ENCODE data around the gene DMRT1.

Gene DMRT1

GRCh38 chr9:929719-930118 is 88.2 kb downstream of the DMRT1 start:
- H3K4me1 ChIP-seq (ENCODE audit: insufficient read depth, low read length), result no peaks in the 10 kb centered on the region
- H3K36me3 ChIP-seq (ENCODE audit: insufficient read depth, low read depth, low read length), result no peaks in the 10 kb centered on the region
- no peak overlapping the region for H3K9ac ChIP-seq (ENCODE audit: low read depth, low read length)
- no peak overlapping the region for H3K27ac ChIP-seq (ENCODE audit: low read length)
- H3K9me3 ChIP-seq (ENCODE audit: insufficient read depth, low read depth, low read length), result no peaks in the 10 kb centered on the region
- H3K27me3 ChIP-seq (ENCODE audit: insufficient read depth, low read length), result no peaks in the 10 kb centered on the region
- H3K4me3 ChIP-seq (ENCODE audit: low read length), result no peak overlapping the region

- no peaks in the 10 kb centered on the region for H3K4me1 ChIP-seq (ENCODE audit: insufficient read depth, low read length)
- H3K4me3 ChIP-seq (ENCODE audit: low read length), result no peak overlapping the region
- H3K36me3 ChIP-seq (ENCODE audit: insufficient read depth, low read depth, low read length), result no peaks in the 10 kb centered on the region
- H3K9ac ChIP-seq (ENCODE audit: low read depth, low read length), result no peak overlapping the region
- no peaks in the 10 kb centered on the region for H3K9me3 ChIP-seq (ENCODE audit: insufficient read depth, low read depth, low read length)
- no peaks in the 10 kb centered on the region for H3K27me3 ChIP-seq (ENCODE audit: insufficient read depth, low read length)
- H3K27ac ChIP-seq (ENCODE audit: low read length), result no peak overlapping the region
Measured at GRCh38 chr9:933356-933755, 91.9 kb downstream of the DMRT1 start.

GRCh38 chr9:935348-935965 is 94.0 kb downstream of the DMRT1 start:
- H3K36me3 ChIP-seq (ENCODE audit: insufficient read depth, low read depth, low read length), result no peaks in the 10 kb centered on the region
- no peaks in the 10 kb centered on the region for H3K4me1 ChIP-seq (ENCODE audit: insufficient read depth, low read length)
- H3K9me3 ChIP-seq (ENCODE audit: insufficient read depth, low read depth, low read length), result peaks cover 16% of the 10 kb centered on the region; the same call in 1 of the 2 replicates
- H3K27ac ChIP-seq (ENCODE audit: low read length), result no peak overlapping the region
- no peak overlapping the region for H3K9ac ChIP-seq (ENCODE audit: low read depth, low read length)
- no peaks in the 10 kb centered on the region for H3K27me3 ChIP-seq (ENCODE audit: insufficient read depth, low read length)
- no peak overlapping the region for H3K4me3 ChIP-seq (ENCODE audit: low read length)

- H3K36me3 ChIP-seq (ENCODE audit: insufficient read depth, low read depth, low read length), result no peaks in the 10 kb centered on the region
- no peak overlapping the region for H3K4me3 ChIP-seq (ENCODE audit: low read length)
- H3K9ac ChIP-seq (ENCODE audit: low read depth, low read length), result no peak overlapping the region
- no peak overlapping the region for H3K27ac ChIP-seq (ENCODE audit: low read length)
- H3K9me3 ChIP-seq (ENCODE audit: insufficient read depth, low read depth, low read length), result peaks cover 16% of the 10 kb centered on the region; the same call in 1 of the 2 replicates
- H3K4me1 ChIP-seq (ENCODE audit: insufficient read depth, low read length), result peaks cover 9% of the 10 kb centered on the region
- no peaks in the 10 kb centered on the region for H3K27me3 ChIP-seq (ENCODE audit: insufficient read depth, low read length)
Measured at GRCh38 chr9:942805-943580, 101.5 kb downstream of the DMRT1 start.

GRCh38 chr9:947985-948384 is 106.5 kb downstream of the DMRT1 start:
- Histone ChIP-seq H3K4me1 (ENCODE audit: insufficient read depth, low read length) (peaks cover 5% of the 10 kb centered on the region), H3K9ac (ENCODE audit: low read depth, low read length) (no peak overlapping the region), H3K9me3 (ENCODE audit: insufficient read depth, low read depth, low read length) (no peaks in the 10 kb centered on the region), H3K4me3 (ENCODE audit: low read length) (no peak overlapping the region), H3K36me3 (ENCODE audit: insufficient read depth, low read depth, low read length) (no peaks in the 10 kb centered on the region), H3K27ac (ENCODE audit: low read length) (no peak overlapping the region), H3K27me3 (ENCODE audit: insufficient read depth, low read length) (no peaks in the 10 kb centered on the region)

DNA sequence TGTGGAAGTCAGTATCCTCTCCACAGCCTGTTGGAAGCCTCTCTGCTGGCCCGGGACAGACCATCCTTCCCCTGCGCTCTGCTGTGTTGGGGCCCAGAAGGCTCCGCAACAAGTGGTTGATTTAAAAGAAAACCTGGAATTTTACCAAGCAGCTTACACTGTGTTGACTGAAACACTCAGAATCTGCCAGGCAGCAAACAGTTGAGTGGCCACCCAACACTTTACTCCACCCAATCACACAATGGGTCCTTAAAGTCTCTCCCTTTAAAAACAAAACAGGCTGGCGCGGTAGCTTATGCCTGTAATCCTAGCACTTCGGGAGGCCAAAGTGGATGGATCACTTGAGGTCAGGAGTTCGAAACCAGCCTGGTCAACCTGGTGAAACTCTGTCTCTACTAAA is 107.0 kb downstream of the DMRT1 start:
- Histone ChIP-seq H3K27me3 (ENCODE audit: insufficient read depth, low read length) (no peaks in the 10 kb centered on the region), H3K4me1 (ENCODE audit: insufficient read depth, low read length) (no peaks in the 10 kb centered on the region; the same call in 1 of the 2 replicates), H3K27ac (ENCODE audit: low read length) (no peak overlapping the region), H3K4me3 (ENCODE audit: low read length) (no peak overlapping the region), H3K9ac (ENCODE audit: low read depth, low read length) (no peak overlapping the region), H3K9me3 (ENCODE audit: insufficient read depth, low read depth, low read length) (no peaks in the 10 kb centered on the region), H3K36me3 (ENCODE audit: insufficient read depth, low read depth, low read length) (no peaks in the 10 kb centered on the region)

DNA sequence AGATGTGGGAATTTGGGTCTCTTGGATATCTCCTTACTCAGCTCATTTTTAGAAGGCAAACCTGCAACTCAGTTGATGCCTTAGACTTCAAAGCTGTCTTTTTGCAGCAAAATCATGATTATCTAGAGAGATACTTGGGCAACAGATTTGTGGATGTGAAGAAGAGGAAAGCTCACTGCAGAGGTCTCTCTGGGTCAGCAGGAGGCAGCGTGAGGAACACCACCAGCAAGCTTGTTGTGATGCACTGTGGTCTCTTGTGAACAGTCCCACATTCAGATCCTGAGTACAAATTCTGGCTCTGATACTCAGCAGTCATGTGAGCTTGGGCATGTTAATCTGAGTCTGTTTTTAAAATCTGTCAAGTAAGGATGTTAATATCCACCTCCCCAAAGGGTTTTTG is 108.6 kb downstream of the DMRT1 start:
- H3K4me3 ChIP-seq (ENCODE audit: low read length), result no peak overlapping the region
- H3K27me3 ChIP-seq (ENCODE audit: insufficient read depth, low read length), result no peaks in the 10 kb centered on the region; the same call in 1 of the 2 replicates
- no peak overlapping the region for H3K27ac ChIP-seq (ENCODE audit: low read length)
- H3K36me3 ChIP-seq (ENCODE audit: insufficient read depth, low read depth, low read length), result no peaks in the 10 kb centered on the region
- no peaks in the 10 kb centered on the region for H3K9me3 ChIP-seq (ENCODE audit: insufficient read depth, low read depth, low read length)
- no peak overlapping the region for H3K9ac ChIP-seq (ENCODE audit: low read depth, low read length)
- no peaks in the 10 kb centered on the region; the same call in 1 of the 2 replicates for H3K4me1 ChIP-seq (ENCODE audit: insufficient read depth, low read length)

GRCh38 chr9:952546-952945 is 111.0 kb downstream of the DMRT1 start:
- H3K36me3 ChIP-seq (ENCODE audit: insufficient read depth, low read depth, low read length), result no peaks in the 10 kb centered on the region
- no peaks in the 10 kb centered on the region; the same call in 1 of the 2 replicates for H3K4me1 ChIP-seq (ENCODE audit: insufficient read depth, low read length)
- no peak overlapping the region for H3K4me3 ChIP-seq (ENCODE audit: low read length)
- no peaks in the 10 kb centered on the region; the same call in 1 of the 2 replicates for H3K27me3 ChIP-seq (ENCODE audit: insufficient read depth, low read length)
- H3K9me3 ChIP-seq (ENCODE audit: insufficient read depth, low read depth, low read length), result no peaks in the 10 kb centered on the region
- no peak overlapping the region for H3K9ac ChIP-seq (ENCODE audit: low read depth, low read length)
- H3K27ac ChIP-seq (ENCODE audit: low read length), result no peak overlapping the region

DNA sequence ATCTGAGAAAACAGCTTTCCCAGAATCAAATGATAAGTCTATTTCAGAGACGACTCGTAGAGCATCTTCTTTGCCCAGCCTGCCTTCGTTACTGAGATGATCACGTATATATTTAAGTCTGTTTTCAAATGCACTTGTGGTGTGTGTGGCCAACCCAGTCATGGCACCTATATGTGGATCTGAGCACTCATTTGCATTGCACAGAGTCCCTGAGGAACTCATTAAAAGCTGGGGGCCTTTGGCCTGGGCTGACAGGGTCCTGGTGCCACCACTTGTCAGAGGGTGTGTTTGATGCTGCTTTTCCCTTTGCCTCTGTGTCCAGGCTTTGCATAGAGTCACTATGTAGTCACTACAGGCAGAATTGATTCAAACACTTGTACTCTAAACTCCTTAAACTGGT is 117.6 kb downstream of the DMRT1 start:
- Histone ChIP-seq H3K4me3 (ENCODE audit: low read length) (no peak overlapping the region), H3K27me3 (ENCODE audit: insufficient read depth, low read length) (peaks cover 33% of the 10 kb centered on the region), H3K9ac (ENCODE audit: low read depth, low read length) (no peak overlapping the region), H3K4me1 (ENCODE audit: insufficient read depth, low read length) (no peaks in the 10 kb centered on the region), H3K27ac (ENCODE audit: low read length) (no peak overlapping the region), H3K9me3 (ENCODE audit: insufficient read depth, low read depth, low read length) (no peaks in the 10 kb centered on the region), H3K36me3 (ENCODE audit: insufficient read depth, low read depth, low read length) (no peaks in the 10 kb centered on the region)

- Histone ChIP-seq H3K36me3 (ENCODE audit: insufficient read depth, low read depth, low read length) (no peaks in the 10 kb centered on the region), H3K4me1 (ENCODE audit: insufficient read depth, low read length) (no peaks in the 10 kb centered on the region), H3K27me3 (ENCODE audit: insufficient read depth, low read length) (peaks cover 40% of the 10 kb centered on the region), H3K9me3 (ENCODE audit: insufficient read depth, low read depth, low read length) (no peaks in the 10 kb centered on the region), H3K9ac (ENCODE audit: low read depth, low read length) (no peak overlapping the region), H3K4me3 (ENCODE audit: low read length) (no peak overlapping the region), H3K27ac (ENCODE audit: low read length) (no peak overlapping the region)
Measured at GRCh38 chr9:959914-960313, 118.4 kb downstream of the DMRT1 start.

DNA sequence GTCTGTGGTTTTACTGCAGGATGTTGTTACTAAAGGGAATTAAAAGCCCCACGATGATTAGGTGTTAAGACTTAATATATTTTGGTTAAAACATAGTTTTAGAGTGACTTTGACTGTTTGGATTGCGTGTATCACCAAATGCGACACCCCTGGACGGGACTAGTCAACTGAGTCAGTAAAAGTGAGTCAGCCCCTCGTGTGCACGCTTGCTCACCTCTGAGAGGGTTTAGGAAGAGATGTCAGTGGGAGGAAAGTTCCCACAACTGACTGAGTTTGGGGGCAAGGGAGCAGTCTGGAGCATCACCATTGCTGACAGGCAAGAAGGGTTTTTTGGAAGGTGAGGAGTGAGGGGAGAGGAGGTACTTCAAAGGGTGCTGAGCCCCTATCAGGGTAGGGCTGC is 120.5 kb downstream of the DMRT1 start:
- no peaks in the 10 kb centered on the region for H3K9me3 ChIP-seq (ENCODE audit: insufficient read depth, low read depth, low read length)
- H3K36me3 ChIP-seq (ENCODE audit: insufficient read depth, low read depth, low read length), result no peaks in the 10 kb centered on the region
- no peak overlapping the region for H3K4me3 ChIP-seq (ENCODE audit: low read length)
- no peaks in the 10 kb centered on the region for H3K4me1 ChIP-seq (ENCODE audit: insufficient read depth, low read length)
- H3K27me3 ChIP-seq (ENCODE audit: insufficient read depth, low read length), result peaks cover 62% of the 10 kb centered on the region
- no peak overlapping the region for H3K9ac ChIP-seq (ENCODE audit: low read depth, low read length)
- H3K27ac ChIP-seq (ENCODE audit: low read length), result no peak overlapping the region

GRCh38 chr9:965497-965896 is 124.0 kb downstream of the DMRT1 start:
- H3K9ac ChIP-seq (ENCODE audit: low read depth, low read length), result no peak overlapping the region
- H3K9me3 ChIP-seq (ENCODE audit: insufficient read depth, low read depth, low read length), result no peaks in the 10 kb centered on the region
- peaks cover 96% of the 10 kb centered on the region for H3K27me3 ChIP-seq (ENCODE audit: insufficient read depth, low read length)
- H3K27ac ChIP-seq (ENCODE audit: low read length), result no peak overlapping the region
- no peaks in the 10 kb centered on the region for H3K36me3 ChIP-seq (ENCODE audit: insufficient read depth, low read depth, low read length)
- H3K4me1 ChIP-seq (ENCODE audit: insufficient read depth, low read length), result no peaks in the 10 kb centered on the region; the same call in 1 of the 2 replicates
- H3K4me3 ChIP-seq (ENCODE audit: low read length), result no peak overlapping the region
